Inflammatory macrophage treated with lipopolysaccharide for 1 hour (primary cell): ENCODE data around the gene ADAMTS16.

ENCODE experiments used
- DNase-seq, 2 donors: peaks; one replicate each; pipeline ENCODE4 v3.0.0-alpha.2; 2020 to 2022

ADAMTS16 gene

DNA sequence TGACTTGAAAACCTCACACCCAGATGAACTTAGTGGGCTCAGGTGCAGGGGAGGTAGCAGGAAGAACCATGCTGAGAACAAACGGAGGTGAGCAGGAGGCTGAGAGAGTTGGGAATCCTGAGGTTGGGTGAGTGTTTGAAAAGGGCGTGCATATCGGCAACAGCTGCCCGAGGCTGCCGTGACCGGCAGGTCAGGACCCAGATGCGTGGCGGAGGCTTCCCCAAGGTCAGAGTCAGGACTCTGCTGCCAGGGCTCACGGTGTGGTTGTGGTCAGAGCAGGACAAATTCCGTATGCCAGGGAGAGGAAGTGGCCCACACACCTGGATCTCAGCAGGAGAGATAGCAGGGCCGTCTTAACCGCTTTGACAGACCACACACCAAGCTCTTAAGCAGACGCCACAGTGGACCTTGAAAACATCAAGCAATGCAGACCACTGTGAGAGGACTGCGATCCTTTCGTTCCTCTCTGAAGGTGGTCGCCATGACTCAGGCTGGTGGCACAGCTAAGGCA lies 43.1 kb downstream of the ADAMTS16 start:
- no peak for DNase-seq

DNA sequence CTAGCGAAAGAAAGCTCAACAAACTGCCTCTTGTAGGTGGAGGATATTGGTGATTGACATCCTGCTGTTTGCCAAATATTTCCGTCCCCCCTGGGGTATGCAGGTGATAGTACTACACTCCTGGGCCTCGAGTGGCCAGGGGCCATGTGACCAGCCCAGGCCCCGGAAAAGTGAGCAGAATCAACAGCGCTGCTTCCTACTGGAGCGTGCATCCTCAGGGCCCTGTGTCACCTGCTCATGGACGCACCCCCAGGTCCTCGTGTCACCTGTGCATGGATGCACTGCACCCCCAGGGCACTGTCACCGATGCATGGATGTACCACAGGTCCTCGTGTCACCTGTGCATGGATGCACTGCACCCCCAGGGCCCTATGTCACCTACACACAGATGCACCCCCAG lies 43.8 kb downstream of the ADAMTS16 start:
- DNase-seq, result no peak

DNA sequence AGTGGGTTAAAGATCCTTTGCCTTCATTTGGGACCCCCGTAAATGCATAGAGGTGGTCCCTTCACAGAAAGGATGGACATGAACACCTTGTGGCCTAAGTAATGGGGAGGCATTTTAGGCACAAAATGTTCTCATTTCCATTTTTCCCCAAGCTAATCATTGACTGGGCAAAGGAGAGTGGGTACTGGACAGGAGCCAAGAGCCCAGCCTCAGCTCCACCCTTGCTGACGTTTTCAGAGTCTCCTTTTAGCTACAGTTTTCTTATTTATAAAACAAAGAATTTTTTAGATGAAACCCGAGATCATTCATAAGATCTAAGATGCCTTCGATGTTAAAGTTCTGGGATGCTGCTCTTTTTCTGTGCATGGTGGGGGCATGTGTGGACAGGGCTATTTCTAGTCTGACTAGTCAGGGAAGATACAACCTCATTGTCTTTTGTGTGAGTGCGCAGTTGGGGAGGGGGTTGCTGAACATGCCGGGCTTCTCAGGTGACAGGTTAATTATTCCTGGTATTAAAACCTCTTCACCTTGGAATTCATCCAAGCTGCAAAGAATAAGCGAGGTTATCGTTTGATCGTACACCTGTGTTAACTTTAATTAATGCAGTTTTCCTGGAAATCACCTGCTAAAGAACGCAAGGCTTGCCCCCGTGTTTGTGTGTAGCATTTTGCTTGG lies 48.4 kb downstream of the ADAMTS16 start:
- no peak for DNase-seq

DNA sequence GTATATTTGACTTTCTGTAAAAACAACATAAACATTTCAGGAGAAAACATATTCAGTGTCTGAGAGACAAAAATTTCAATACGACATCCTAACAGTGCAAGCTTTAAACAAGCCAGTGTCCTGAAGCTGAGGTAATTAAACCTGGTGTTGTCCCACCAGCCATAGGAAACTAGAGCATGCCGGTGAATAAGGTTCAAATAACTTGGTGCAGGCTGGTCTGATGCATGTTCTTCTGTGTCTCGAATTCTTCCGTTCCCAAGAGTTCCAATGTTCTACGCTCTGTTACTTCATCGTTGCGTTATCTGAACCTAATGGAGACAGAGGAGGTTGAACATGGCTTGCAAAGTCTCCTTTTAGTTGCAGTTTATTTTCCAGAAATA lies 48.9 kb downstream of the ADAMTS16 start:
- no peak for DNase-seq

DNA sequence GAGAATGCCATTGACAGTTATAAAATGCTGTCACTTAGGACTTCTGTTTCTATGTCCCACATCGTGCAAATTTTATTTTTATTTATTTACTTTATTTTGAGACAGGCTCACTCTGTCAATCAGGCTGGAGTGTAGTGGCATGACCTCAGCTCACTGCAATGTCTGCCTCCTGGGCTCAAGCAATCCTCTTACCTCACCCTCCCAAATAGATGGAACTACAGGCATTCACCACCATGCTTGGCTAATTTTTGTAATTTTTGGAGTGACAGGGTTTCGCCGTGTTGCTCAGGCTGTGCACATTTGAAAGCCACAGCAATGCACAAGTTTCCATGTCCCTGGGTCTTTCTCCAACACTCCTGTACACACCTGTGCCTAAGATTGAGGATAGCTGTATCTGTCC lies 51.8 kb downstream of the ADAMTS16 start:
- DNase-seq, result no peak

DNA sequence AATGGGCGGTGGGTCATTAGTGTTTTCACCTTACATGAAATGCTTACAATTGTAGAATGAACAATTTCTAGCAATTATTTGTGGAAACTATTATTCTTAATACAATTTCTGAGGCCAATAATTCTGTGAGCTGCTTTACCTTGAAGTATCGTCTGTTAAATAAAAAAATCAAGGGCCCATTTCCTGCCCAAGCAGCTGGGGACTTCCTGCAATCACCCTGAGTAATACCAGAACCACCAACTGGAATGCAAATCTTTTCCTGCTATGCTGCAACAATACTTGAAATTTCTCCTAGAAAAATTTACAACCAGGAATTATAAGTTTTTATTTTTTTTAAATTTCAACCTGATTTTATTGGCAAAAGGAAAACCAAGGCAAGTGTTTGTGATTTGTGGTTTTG lies 52.6 kb downstream of the ADAMTS16 start:
- no peak for DNase-seq

DNA sequence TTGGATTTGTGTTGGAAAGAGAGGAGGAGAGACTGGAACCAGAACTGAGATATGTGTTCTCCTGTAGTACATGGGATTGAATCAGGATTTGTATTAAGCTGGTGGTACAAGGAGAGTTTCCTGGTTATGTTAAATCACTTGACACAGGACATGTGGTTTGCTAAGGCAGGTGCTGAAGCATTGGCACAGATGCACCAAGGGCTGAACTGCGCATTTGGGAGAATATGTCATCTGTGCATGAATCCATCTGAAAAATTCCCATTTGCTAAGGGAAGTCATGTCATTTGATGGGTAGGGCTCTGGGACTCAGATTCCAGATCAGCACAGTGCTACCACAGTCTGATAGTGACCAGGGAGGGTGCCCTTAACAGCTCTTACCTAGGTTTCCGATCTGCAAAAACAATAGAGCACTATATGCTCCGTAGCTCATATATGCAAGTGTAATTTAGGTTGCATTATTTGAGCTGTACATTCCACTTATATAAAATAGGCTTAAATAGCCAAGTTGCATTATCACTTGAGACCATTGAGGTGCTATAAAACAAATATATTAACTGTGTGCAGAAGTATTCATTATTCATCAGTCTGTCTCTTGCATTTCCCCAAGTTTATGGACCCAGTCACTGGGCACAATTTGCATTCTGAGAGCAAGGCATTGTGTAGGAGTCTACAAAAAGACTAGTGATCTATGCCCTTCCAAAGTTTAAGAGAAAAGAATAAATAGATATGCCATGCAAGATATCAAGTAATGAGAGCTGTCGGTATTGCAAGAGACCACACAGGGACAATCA lies 55.2 kb downstream of the ADAMTS16 start:
- DNase-seq, result no peak

DNA sequence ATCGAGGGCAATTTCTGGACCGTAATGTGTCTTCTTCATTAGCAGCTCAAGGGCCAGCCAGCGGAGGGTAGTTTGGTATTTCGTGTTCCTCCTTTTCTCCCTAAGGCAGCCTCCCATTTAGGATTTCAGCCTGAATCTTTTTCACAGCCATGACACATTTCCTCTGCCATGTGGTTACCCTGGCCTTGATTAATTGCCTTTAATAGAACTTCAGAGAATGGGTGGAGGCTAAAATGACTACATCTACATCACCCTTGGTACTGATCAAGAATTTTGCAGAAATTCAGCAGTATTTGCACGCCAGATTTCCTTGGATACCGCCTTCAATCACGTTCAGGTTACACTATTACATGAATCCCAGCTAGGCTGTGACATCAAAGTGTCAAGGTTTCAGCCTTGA lies 58.0 kb downstream of the ADAMTS16 start:
- no peak for DNase-seq

DNA sequence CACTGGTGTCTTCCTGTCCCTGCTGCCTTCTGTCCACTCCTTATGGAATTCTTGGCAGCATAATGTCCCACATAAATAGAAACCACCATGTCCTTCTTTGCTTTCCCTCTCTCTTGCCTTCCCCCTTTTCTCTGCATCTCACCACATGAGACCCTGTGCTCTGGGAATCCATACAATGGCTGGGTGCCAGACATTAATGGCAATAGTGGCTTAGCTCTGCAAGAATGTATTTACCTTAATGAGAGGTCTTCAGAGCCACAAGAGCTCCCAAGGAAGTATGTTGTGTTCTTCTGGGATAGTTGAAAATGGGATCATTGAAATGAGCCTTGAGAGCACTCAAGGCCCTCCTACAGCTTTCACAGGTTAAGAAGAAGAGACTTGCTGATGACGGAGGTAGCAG lies 58.7 kb downstream of the ADAMTS16 start:
- no peak for DNase-seq

DNA sequence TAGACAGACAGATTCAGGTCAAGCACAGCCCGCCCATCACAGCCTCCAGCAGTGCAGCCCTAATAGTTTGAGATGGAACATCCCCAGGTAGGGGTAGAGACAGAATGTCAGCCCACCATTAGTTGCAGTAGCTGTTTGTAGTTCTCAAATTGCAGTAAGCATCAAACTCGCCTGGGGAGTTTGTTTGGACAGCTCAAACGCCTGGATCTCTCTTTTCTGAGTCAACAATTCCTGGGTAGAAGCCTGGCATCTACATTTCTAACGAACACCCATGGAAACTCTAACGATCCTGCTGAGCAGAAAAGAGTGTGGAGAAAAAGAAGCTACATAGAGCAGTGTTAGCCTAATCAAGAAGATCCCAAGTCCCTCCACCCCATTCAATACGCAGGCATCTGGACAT lies 59.4 kb downstream of the ADAMTS16 start:
- no peak for DNase-seq

DNA sequence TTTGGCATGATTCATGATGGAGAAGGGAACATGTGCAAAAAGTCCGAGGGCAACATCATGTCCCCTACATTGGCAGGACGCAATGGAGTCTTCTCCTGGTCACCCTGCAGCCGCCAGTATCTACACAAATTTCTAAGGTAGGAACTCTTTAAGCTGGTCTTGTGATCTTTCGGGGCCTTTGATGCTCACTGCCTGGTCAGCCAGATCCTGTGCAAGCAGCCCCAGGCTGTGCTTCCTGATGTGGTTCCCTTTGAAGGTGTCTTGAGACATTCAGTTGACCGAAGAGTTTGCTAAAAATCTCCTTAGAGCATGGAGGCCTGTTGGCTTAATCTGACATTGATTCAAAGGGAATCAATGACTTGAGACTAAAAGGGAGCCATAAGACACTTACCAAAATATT lies 60.0 kb downstream of the ADAMTS16 start:
- no peak for DNase-seq

DNA sequence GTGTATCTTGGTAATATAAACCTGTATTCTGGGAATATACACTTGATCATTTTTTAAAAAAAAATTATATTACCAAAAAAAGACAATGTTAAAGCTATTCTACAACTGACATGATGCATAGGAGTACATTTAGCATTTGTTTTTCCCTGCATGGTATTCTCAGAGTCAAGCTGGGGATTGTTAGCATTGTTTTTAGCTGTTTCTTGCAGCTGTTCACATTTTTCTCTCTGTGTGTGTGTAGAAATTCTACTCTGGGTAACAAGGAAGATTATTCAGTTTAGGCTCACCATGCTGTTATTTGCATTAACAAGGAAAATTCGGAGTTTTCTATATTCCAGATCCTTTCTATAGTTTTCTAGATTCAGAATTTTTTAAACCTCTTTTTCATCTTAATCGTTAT lies 62.2 kb downstream of the ADAMTS16 start:
- no peak for DNase-seq

DNA sequence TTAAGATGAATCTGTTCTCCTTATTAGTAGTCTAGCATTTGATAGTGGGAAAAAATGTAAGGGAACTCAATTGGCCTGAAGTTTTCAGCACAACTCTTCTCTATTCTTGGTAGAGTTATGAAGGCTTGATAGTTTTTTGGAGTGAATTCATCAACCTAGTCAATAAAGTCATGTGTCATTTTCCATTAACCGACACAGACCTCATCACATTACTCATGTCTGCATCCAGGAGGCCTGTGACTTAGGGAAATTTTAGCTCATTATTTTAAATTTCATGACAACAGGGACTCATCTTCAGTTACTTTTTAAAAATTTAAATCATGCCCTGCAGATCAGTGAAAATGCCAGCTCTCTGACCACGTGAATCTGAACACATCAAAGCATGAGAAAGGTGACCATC lies 63.3 kb downstream of the ADAMTS16 start:
- DNase-seq, result no peak

DNA sequence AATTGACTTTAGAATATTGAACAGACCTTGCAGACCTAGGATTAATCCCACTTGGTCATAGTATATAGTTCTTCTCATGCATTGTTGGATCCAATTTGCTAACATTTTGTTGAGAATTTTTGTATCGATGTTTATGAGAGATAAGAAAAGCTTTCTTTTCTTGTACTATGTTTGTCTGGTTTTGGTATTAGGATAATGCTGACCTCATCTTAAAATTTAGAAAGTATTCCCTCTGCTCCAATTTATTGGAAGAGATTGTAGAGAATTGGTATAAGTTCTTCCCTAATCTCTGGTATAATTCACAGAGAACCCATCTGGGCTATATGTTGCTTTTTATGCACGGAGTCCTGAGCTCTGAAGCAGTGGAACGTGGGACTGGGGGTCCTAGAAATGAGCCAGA lies 67.7 kb downstream of the ADAMTS16 start:
- no peak for DNase-seq

DNA sequence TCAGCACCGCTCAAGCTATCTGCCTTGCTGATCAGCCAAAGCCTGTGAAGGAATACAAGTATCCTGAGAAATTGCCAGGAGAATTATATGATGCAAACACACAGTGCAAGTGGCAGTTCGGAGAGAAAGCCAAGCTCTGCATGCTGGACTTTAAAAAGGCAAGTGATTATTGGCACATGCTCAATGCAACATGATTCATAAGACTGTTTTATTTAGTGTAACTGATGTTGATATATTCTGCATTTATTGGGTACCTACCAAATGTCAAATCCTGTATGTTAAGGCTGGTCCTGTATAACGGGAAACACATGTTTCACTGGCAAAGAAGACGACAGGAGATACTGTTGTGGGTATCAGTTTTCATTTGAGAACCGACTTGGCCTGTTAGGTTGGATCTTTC lies 69.0 kb downstream of the ADAMTS16 start:
- no peak for DNase-seq

DNA sequence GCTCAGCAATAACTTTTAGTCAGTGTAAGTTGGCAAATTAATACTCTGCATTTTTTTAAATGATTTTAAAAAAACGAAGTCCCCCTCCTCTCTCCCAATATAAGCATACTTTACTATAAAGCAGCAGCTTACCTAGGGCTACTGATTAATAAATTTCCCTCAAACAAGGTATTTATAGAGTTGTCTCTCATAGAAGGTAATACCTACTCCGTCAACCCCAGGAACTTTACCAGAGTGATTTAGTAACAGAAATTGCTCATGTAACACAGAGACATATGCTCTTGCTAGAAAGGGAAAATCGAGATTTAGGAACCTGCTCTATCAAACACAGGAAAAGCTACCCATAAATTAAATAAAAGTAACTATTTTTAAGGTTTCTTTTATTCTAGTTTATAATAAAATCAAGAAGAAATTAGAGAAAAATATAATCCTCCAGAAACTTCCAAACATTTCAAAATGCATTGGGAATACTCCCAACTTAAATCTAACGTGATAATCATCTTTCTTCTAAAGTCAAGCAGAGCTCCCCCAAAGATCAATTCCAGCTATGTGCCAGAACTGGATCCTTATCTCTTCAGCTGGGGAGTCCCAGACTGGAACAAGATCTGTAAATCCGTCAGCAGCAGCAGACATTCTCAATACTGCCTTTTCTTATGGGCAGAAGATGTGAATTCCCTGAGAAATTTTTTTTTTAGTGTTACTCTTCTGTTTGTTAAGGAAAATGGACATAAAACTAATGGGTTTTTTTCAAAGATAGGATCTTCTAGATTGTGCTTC lies 69.6 kb downstream of the ADAMTS16 start:
- no peak for DNase-seq

DNA sequence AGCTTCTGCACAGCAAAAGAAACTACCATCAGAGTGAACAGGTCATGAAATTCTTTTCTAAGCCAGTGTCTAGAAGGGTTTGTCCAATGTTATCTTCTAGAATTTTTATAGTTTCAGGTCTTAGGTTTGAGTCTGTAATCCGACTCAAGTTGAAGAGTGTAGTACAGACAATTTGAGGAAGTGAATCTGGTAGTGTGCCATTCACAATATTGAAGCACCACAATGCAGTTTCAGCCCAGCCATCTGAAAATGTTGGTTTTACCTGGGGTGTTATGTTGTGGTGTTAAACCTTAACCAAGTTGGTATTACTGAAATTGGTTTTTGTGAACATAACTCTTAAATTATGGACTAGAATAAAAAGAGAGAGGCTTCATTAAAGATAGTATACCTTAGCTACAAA lies 77.2 kb downstream of the ADAMTS16 start:
- no peak for DNase-seq

DNA sequence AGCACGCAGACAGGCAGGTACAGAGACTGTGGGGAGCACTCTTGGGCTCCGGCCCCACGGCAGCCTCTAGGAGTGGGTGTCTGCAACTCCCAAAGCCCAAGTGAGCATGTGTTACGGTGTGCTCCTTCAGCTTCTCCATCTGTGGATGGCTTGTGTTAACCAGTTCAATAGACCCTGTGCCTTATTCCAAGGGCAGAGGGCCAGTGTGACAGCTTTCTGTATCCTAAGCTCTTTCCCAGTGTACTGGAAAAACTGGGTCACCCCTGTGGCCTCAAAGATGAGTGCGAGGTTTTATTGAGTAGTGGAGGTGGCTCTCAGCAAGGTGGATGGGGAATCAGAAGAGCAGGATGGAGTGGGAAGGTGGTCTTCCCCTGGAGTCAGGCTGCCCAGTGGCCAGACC lies 78.3 kb downstream of the ADAMTS16 start:
- DNase-seq, result no peak

DNA sequence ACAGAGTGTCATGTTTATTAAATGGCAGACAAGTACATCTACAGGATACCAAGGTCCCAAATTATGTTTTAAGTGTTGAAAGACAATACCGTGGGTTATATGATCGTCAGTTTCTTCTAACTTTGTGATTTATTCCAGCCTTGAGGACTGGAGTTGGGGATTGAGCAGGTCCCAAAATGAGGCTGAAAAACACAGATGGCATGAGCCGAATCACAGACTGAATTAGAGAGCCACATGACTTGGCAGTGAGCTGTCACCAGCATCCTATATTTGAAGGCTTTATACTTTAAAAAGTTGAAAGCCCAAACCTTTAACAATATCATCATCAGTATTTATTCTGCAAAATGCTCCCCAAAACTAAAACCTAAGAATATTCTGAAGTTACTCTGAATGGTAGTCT lies 79.4 kb downstream of the ADAMTS16 start:
- DNase-seq, result no peak

DNA sequence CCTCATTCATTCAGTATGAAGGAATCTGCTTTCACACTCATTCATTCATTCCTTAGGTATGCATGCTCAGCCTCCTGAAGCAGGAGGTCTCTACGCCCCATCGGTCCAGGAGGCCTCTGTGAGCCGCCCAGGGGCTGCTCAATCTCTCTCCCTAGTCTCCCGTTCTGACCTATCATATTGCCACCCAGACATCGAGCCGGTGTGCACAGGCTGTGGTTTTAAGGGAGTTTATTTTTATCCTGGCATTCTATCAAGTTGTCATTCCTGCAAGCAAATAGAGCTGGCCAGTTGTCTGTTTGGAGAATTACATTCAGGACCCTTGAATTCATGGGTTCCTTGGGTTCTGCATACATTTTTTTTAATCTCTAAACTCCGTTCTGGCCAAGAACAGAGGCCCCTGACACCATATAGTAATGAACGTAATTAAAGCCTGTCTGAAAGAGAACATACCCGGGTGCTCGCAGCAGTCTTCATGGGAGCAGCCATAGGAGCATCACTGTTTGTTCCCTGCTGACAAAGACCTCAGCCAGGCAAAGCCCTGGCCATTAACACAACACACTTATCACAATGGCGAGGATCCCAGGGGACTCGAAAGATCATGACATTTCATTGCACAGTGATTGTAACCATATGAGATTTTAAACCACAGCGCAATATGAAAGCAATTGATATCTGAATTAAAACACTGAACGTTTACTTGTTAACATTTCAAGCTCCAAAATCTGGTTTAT lies 80.9 kb downstream of the ADAMTS16 start:
- DNase-seq, result no peak

DNA sequence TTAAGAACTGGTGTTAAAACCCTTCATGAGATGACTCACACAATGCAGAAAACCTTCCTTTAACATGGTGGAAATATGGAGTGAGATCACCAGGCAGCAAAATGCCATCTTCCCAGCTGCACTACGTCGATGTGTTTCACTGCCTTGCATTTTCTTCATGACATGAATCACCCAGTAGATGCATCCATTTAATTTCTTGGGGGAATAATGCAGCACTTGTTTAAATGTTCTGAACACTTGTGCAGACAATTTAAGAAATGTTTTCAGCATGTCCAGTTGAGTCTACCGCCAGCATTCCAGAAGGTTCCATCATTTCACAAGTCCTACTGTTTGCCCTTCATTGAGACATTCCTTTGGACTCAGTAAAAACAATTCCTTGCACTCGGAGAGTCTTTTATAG lies 81.6 kb downstream of the ADAMTS16 start:
- DNase-seq, result no peak

DNA sequence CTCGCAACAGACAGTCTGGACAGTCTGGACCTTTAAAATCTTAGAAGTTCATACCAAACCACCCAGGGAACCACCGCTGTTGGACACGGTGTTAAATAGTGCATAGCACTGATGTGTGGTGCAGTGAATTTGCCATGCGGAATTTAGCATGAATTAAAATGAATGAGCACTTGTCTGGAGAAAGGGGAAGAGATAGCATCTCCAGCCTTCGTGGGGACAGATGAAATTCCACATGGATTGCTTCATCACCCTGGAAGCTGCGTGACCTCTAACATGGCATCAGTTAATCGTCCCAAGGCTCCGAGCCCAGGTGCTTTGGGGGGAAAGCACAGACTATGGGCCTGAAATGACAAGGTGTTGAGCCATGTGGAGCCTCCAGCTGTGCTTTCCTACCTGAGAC lies 91.4 kb downstream of the ADAMTS16 start:
- no peak for DNase-seq

DNA sequence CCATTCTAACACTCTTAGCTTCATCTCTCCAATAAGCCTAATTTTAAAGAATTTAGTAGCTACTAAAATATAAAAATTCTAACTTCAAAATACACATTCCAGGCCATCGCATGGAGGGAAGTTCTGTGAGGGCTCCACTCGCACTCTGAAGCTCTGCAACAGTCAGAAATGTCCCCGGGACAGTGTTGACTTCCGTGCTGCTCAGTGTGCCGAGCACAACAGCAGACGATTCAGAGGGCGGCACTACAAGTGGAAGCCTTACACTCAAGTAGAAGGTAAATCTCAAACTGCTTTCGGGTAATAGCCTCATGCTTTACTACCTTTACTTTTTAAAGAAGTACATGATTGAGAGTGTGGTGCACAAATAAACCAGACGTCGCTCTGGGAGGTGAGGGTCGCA lies 94.8 kb downstream of the ADAMTS16 start:
- DNase-seq, result no peak
